Measurements from ENCODE around the gene PPP1R13B.
"Not testable (repeated sequence)": the region's sequence is repeated elsewhere in the genome, so short reads cannot be mapped to it uniquely, and the experiment has no call there.

Gene PPP1R13B

GRCh38 chr14:103849151-103849886, 1.9 kb upstream of the PPP1R13B start:
- TF ChIP-seq CTCF (IDR thresholded peaks at IDR 0.05; ENCODE audit: control insufficient read depth, extremely low read depth, insufficient read depth), result no peak
- no peak overlapping the region for H3K4me3 ChIP-seq (ENCODE audit: low read depth, low read length)
- no peak for DNase-seq (ENCODE audit: low read depth)

GRCh38 chr14:103848175-103849077, 1.1 kb upstream of the PPP1R13B start:
- TF ChIP-seq CTCF (IDR thresholded peaks at IDR 0.05; ENCODE audit: control insufficient read depth, extremely low read depth, insufficient read depth), result no peak
- no peak for DNase-seq (ENCODE audit: low read depth)
- peak overlapping the region; percentile 63 for H3K4me3 ChIP-seq (ENCODE audit: low read depth, low read length)

- TF ChIP-seq CTCF (IDR thresholded peaks at IDR 0.05; ENCODE audit: control insufficient read depth, extremely low read depth, insufficient read depth), result no peak
- H3K4me3 ChIP-seq (ENCODE audit: low read depth, low read length), result peak overlapping the region; percentile 67
- DNase-seq (ENCODE audit: low read depth), result no peak
These were observed 578 bp downstream of the PPP1R13B start for GRCh38 chr14:103846543-103847450.

DNA sequence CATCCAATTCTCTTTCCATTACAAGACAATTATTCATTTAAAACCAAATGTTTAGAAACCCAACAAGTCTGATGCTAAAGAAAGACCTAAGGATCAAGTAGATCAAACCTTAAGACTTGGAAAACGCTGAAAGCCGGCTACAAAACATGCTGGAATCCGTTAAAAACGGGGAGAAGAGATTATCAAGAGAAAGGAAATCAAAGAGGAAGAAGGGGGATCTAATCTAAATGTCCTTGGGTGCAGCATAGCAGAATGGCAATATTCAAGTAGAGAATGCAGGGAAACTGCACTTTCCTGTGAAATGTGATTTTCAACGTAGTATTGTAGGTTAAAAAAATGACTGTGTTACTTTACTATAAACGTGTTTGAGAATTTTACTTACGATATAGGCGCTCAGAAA, 1.3 kb downstream of the PPP1R13B start:
- H3K4me3 ChIP-seq (ENCODE audit: low read depth, low read length), result peak overlapping the region; percentile 67
- TF ChIP-seq CTCF (IDR thresholded peaks at IDR 0.05; ENCODE audit: control insufficient read depth, extremely low read depth, insufficient read depth), result no peak
- no peak for DNase-seq (ENCODE audit: low read depth)

GRCh38 chr14:103845327-103845726, 2.0 kb downstream of the PPP1R13B start:
- no peak overlapping the region for H3K4me3 ChIP-seq (ENCODE audit: low read depth, low read length)
- no peak for DNase-seq (ENCODE audit: low read depth)
- TF ChIP-seq CTCF (IDR thresholded peaks at IDR 0.05; ENCODE audit: control insufficient read depth, extremely low read depth, insufficient read depth), result no peak

GRCh38 chr14:103841265-103841664, 6.1 kb downstream of the PPP1R13B start:
- DNase-seq (ENCODE audit: low read depth), result not testable (repeated sequence)

More at GRCh38 chr14:103841265-103841664, 6.1 kb downstream of the PPP1R13B start:
- not testable (repeated sequence) for H3K4me3 ChIP-seq (ENCODE audit: low read depth, low read length)

All from LNCaP clone FGC (cell line).